G401.6 (cell line): ENCODE measurements around the gene DHX30.

Source experiments
- FAIRE-seq: peaks from 2 replicates; lab custom pipeline; 2012; peaks lifted over from hg19 to GRCh38; lab: Jason Lieb, UNC

The DHX30 gene

GRCh38 chr3:47852604-47853602 lies 50.0 kb downstream of the DHX30 start:
- FAIRE-seq: no peak

DNA sequence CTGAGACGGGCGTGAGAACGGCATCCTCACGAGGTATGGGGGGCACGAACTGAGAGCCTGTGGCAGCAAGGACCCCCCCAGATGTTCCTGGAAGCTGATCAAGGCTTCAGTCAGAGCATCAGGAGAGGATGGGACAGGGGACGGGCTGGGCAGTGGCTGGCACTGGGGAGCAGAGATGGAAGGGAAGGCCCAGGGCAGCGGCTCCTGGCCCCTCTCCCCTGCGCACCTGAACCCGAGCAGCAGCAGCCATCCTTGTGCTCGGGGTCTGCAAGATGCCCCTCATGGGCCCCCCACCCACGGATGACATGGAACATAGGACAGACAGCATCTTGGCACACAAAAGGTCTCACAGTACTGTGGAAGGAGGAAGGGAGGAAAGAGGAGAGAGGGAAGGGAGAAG lies 51.3 kb downstream of the DHX30 start:
- FAIRE-seq: no peak

DNA sequence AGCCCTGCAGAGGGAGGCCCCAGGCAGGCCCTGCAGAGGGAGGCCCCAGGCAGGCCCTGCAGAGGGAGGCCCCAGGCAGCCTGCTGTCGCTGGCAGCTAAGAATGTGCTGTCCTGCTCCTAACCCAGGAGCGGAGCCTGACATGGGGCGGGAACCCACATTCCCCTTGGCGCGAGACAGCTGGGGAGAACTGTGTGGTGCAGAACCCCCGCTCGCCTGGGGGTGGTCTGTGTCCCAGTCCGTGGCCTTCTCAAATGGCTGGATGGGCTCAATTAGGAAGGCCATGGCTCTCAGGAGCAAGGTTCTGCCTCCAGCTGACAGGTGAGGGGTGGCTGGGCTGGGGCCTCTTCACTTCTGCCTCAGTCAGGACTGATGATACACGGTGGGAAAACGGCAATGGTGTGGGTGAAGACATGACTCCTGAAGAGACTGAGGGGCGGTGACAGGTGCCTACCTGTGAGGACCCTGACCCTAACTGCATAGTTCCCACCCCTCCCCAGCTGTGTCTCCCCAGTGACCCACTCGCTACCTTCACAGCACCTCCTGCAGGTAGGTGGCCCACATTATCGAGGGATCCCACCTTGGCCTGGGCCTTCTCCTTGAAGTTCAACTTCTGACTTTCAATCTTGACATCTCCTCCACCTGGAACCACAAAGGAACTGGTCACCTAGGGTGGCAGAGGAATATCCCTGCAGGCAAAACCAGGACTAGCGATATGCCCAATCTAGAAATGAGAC lies 52.0 kb downstream of the DHX30 start:
- no peak for FAIRE-seq

DNA sequence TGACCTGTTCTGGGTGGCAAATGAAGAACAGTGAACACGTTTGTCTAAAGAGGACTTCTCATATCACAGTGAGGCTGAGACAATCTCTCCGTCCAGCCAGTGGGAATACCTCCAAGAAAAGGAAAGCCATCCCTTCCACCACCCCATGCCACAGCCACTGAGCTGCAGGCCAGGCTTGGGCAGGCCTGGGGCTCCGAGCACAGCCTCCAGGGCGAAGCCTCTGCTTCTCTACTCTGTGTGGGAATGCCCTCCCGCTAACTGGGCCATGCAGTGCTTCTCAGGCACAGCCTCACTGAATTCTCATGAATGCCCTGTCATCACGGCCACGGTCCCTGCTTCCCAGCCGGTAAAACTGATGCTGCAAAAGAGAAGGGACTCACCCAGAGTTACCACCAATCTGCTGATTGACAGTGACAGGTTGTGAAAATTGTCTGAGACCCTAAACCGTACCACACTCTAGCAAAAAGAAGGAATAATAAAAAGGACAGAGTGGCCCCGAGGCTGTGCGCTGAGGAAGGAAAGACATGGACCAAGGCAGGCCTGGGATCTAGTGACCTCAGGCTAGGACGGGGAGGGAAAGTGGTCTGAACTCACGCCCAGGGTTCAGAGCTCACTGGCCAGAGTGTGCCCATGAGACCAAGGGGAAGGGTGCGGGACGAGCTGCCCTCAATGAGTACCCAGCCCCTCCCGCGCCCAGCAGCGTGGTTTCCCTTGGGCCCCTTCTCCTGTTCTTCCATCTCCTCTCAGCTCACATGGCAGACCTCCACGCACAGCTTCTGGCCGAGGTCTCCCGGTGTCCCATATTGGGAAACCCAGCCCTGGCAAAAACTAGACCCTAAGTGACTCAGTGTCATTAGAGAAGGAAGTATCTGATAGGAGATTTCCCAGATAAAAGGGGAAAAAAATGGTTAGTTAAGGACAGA lies 52.8 kb downstream of the DHX30 start:
- FAIRE-seq: no peak

- no peak for FAIRE-seq
Observed at GRCh38 chr3:47856669-47857068, 53.7 kb downstream of the DHX30 start.

- FAIRE-seq: no peak
Observed at GRCh38 chr3:47857151-47857550, 54.2 kb downstream of the DHX30 start.

DNA sequence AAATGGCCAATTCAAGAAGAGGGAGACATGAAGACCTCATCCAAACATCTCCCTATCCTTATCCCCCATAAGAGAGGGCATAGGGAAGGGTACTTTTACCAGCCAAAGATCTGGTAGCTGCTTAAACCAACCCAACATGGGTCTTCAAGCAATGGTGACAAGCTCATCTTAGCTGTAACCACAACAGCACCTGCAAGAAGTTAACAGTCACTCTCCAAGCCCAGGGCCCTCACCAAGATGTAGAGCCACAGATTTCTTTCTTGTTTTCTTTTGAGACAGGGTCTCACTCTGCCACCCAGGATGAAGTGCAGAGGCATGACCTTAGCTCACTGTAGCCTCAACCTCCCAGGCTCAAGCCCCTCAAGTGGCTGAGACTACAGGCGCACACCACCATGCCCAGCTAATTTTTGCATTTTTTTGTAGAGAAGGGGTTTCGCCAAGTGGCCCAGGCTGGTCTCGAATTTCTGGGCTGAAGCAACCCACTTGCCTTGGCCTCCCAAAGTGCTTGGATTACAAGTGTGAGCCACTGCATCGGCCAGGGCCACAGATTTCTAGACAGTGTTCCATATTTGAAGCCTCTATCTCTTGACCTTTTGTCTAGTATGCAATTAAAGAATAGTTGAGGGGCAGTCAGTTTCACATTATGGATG lies 57.1 kb downstream of the DHX30 start:
- FAIRE-seq: no peak

- no peak for FAIRE-seq
Observed at GRCh38 chr3:47863391-47864128, 60.6 kb downstream of the DHX30 start.

DNA sequence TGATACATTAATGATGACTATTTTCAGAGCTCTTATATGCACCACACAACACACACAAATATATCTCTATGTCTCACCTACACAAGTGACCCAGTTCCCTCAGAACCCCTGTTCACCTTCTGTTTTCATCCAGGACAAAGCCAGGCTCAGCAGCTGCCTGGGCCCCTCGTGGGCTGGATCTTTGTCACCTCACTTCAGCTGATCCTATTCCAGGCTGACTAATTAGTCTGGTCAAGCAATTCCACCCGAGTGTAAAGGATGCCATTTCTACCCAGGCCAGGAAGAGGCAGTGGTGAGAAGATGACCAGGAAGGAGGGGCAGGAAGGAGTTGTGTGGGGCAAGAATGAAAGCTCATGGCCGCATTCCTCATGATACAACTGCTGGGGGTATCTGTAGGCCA lies 62.3 kb downstream of the DHX30 start:
- no peak for FAIRE-seq

DNA sequence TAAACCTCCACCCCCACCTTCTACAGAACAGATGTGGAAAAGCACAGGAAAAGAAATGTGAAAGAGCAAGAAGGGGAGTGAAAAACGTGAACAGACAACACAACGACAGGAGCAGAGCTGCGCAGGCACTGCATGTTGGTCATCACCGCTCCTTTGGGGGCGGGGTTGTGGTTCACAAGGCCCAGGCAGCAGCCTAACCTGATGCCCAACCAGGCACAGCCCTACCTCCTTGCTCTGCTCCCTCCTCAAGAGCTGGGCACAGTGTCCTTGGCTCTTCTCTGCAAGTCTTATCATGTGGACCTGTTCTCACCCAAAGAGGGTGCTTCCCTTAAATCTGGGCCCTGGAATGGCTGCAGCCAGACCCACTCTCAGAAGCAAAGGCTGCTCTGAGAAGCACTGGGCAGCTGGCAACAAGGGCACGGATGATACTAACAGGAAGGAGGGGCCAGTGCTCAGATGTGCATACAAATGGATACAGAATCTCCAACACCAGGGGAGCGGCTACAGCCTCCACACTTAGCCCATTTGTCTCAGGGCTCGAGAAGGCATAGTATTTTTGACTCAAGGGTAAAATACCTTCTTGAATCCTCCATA lies 64.6 kb downstream of the DHX30 start:
- no peak for FAIRE-seq

DNA sequence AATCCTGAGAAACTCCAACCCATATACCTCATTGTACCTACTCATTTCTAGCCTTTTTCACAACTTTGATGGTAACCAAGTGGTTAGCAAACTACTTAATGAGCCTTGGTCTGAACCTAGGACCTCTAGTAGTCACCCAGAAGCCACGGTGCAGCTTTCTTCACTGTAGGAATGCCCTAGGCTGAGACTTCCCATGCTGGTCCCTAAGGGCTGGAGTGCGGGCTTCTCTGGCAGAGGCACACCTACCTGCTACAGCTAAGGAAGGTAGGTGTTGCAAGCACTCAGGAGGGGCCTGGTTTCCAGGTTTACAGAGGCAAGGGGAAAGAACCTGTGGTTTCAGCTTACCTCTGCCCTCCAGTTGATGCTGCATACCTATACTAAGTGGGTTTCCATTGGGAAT lies 65.4 kb downstream of the DHX30 start:
- FAIRE-seq: no peak

GRCh38 chr3:47870156-47870555 lies 67.2 kb downstream of the DHX30 start:
- no peak for FAIRE-seq

- no peak for FAIRE-seq
Observed at GRCh38 chr3:47870702-47871260, 67.8 kb downstream of the DHX30 start.

DNA sequence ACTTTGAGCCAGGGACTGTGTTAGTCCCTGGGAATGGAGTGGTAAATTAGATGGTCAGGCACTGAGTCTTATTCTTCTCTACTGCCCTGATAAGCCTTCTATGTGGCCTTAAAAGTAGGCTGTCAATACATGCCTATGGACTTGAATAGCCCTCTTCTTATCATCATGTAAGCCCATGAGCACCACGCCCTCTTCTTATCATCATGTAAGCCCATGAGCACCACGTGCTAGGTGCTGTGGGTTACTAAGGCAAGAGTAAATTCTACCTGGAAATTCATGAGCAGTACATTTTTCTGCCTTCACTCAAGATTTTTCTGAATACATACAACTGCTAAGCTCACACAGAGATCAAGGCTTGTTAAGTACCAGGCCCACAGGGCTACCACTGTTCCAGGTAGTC lies 68.5 kb downstream of the DHX30 start:
- FAIRE-seq: no peak

- FAIRE-seq: no peak
Observed at GRCh38 chr3:47872916-47873315, 70.0 kb downstream of the DHX30 start.

GRCh38 chr3:47874438-47874837 lies 71.5 kb downstream of the DHX30 start:
- no peak for FAIRE-seq

GRCh38 chr3:47874913-47875312 lies 72.0 kb downstream of the DHX30 start:
- no peak for FAIRE-seq

DNA sequence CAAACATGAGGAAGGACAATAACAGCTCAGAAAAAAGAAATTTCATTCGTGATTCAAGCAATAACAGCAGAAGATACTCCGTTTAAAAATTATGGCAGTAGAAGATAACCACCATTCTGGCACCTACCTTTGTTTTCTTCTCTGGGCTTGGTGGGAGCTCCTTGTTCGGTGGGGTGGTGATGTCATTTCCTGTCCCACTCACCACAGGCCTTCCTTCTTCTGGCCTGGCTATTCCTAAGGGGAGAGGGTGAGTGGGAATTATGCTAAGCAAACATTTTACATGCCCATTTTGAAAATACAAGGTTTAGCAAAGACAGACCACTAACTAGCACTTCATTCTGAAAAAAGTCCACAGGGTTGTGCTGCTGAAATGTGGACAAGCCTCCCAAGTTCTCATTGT lies 74.4 kb downstream of the DHX30 start:
- no peak for FAIRE-seq

DNA sequence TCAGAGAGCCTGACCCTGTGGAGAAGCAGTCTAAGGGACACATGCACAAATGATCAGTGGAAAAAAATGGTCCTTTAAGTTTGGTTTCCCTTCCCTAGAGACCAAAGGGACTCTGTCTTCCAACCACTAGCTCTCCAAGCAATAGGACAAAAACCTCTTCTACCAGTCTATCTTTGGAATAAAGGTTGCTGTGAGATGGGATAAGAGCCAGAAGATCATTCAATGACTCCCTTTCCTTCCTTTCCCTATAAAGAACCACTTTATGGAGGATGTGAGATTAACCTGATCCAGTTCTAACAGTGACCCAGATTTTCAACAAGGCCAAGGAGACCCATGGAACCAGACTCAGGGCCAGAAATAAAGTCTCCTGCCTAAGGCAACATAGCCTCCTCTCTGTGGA lies 74.8 kb downstream of the DHX30 start:
- FAIRE-seq: no peak

DNA sequence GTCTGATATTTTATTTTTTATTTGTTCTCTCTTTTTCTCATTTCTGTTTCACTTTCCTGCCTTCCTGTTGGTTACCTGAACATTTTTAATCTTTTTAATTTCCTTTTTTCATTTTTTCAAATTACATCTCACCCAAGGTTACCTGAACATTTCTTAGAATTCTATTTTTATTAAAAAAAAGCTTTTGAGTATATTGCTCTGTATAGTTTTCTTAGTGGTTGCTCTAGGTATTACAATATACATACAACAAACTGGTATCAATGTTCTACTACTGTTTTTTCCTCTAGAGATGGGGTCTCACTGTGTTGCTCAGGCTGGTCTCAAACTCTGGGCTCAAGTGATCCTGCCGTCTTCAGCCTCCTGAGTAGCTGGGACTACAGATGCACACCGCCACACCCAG lies 79.4 kb downstream of the DHX30 start:
- FAIRE-seq: no peak
